Brain microvascular endothelial cell (primary cell): ENCODE measurements around the gene SIGLEC14.
A peak's percentile ranks its signal among the peaks of the same experiment; 100 is the strongest.

ENCODE experiments used
- DNase-seq: peaks from one replicate; pipeline ENCODE4 v3.0.0-alpha.2; 2020
- H3K27ac ChIP-seq: fragments of 250-450 bp; sonication (Bioruptor Pico); 2 replicates; pipeline ENCODE4 v1.5.1; 2020; ENCODE audit warnings: mild to moderate bottlenecking, moderate library complexity
- H3K27me3 ChIP-seq: fragments of 250-450 bp; sonication (Bioruptor Pico); replicated peaks from 2 replicates; pipeline ENCODE4 v1.5.1; 2020; ENCODE audit warnings: mild to moderate bottlenecking
- H3K36me3 ChIP-seq: fragments of 250-450 bp; sonication (Bioruptor Pico); replicated peaks from 2 replicates; pipeline ENCODE4 v1.5.1; 2020; ENCODE audit warnings: mild to moderate bottlenecking
- H3K4me3 ChIP-seq: 2 replicates; pipeline ENCODE4 v1.5.1; 2011; ENCODE audit warnings: low read depth, mild to moderate bottlenecking, control low read depth, low read length, moderate library complexity
- CTCF ChIP-seq: IDR thresholded peaks from 2 replicates; pipeline ENCODE4 v1.5.1; 2011; ENCODE audit warnings: low read depth, mild to moderate bottlenecking, moderate library complexity, low read length, control low read depth, inconsistent platforms; ENCODE audit errors: missing control alignments
- in situ Hi-C: cut with HindIII; loops from 2 replicates; pipeline ENCODE4 v1.10.0; 2017; ENCODE audit warnings: low sequenced_read_pairs, low pct_ligation_motif_present

SIGLEC14 gene

GRCh38 chr19:51621178-51621577, 25.4 kb downstream of the SIGLEC14 start:
- Histone ChIP-seq H3K27ac (no peak overlapping the region), H3K4me3 (no peak overlapping the region), H3K27me3 (no peaks in the 10 kb centered on the region), H3K36me3 (no peaks in the 10 kb centered on the region)
- no peak for TF ChIP-seq CTCF
- no peak for DNase-seq
- in situ Hi-C loops, result no loop called here

GRCh38 chr19:51615991-51616390, 30.6 kb downstream of the SIGLEC14 start:
- no peaks in the 10 kb centered on the region for H3K36me3 ChIP-seq
- H3K4me3 ChIP-seq, result no peak overlapping the region
- H3K27me3 ChIP-seq, result no peaks in the 10 kb centered on the region
- no peak for DNase-seq
- no peak for TF ChIP-seq CTCF
- no peak overlapping the region for H3K27ac ChIP-seq
- in situ Hi-C loops, result no loop called here

- H3K27ac ChIP-seq, result no peak overlapping the region
- in situ Hi-C loops, result no loop called here
- no peak overlapping the region for H3K4me3 ChIP-seq
- H3K27me3 ChIP-seq, result no peaks in the 10 kb centered on the region
- DNase-seq, result no peak
- TF ChIP-seq CTCF, result no peak
- no peaks in the 10 kb centered on the region for H3K36me3 ChIP-seq
These were observed 31.8 kb downstream of the SIGLEC14 start for GRCh38 chr19:51614789-51615188.

GRCh38 chr19:51610576-51610975, 36.0 kb downstream of the SIGLEC14 start:
- H3K27ac ChIP-seq, result no peak overlapping the region
- no peak for TF ChIP-seq CTCF

GRCh38 chr19:51607920-51608562, 38.6 kb downstream of the SIGLEC14 start:
- H3K27me3 ChIP-seq, result no peaks in the 10 kb centered on the region
- H3K4me3 ChIP-seq, result no peak overlapping the region
- TF ChIP-seq CTCF, result peak; percentile 75
- peak; percentile 75 for DNase-seq
- in situ Hi-C loops, result no loop called here
- no peaks in the 10 kb centered on the region for H3K36me3 ChIP-seq
- no peak overlapping the region for H3K27ac ChIP-seq

More at GRCh38 chr19:51610576-51610975, 36.0 kb downstream of the SIGLEC14 start:
- Histone ChIP-seq H3K36me3 (no peaks in the 10 kb centered on the region), H3K27me3 (no peaks in the 10 kb centered on the region), H3K4me3 (no peak overlapping the region)
- in situ Hi-C loops, result no loop called here
- DNase-seq, result no peak

GRCh38 chr19:51607077-51607476, 39.5 kb downstream of the SIGLEC14 start:
- Histone ChIP-seq H3K36me3 (no peaks in the 10 kb centered on the region), H3K4me3 (no peak overlapping the region), H3K27me3 (no peaks in the 10 kb centered on the region), H3K27ac (no peak overlapping the region)
- no peak for DNase-seq
- no peak for TF ChIP-seq CTCF
- in situ Hi-C loops, result no loop called here
